B cell (primary cell): ENCODE data around the gene ATP1B2. TPM values are rescaled to one million over a fixed set of nuclear protein-coding genes. Genes with fewer than 3 reads are reported as not detected.

Source experiments
- ATAC-seq: fragments of 200-7000 bp; cut with Tn5 transposase; one replicate; pipeline ENCODE4 v1.10.0; 2021; ENCODE audit warnings: low read depth, mild to moderate bottlenecking, moderate number of reproducible peaks, moderate library complexity
- CTCF ChIA-PET: fragments of 350-600 bp; sonication (Branson Sonifier 250); formaldehyde crosslinking; loops from one replicate; lab custom pipeline; 2021; ENCODE audit warnings: antibody characterized with exemption, inconsistent platforms; lab: Charles Lee
- POLR2A ChIA-PET: fragments of 350-600 bp; sonication (Branson Sonifier 250); formaldehyde crosslinking; loops from one replicate; lab custom pipeline; 2021; ENCODE audit warnings: antibody characterized with exemption; lab: Charles Lee
- DNase-seq: peaks from one replicate; pipeline ENCODE4 v3.0.0; 2013
- H2AFZ ChIP-seq: 2 replicates; pipeline ENCODE4 v1.6.1; 2012; ENCODE audit warnings: mild to moderate bottlenecking, low read depth, low read length; ENCODE audit not compliant: insufficient read depth, poor library complexity, severe bottlenecking
- H3K27ac ChIP-seq, 2 donors: 1 replicate in 1 of 2; 2 replicates in 1 of 2; pipeline ENCODE4 v1.5.1; 2012 to 2013; ENCODE audit warnings: low read length in 2 of 2, mild to moderate bottlenecking in 2 of 2, moderate library complexity in 1 of 2
- H3K27me3 ChIP-seq, 4 experiments: fragments of 200-600 bp in 1 of 4; sonication (generic) in 1 of 4; replicated peaks in 1 of 4; 1 replicate in 2 of 4; 2 replicates in 2 of 4; pipeline versions ENCODE4 v1.6.1 to v1.7.0; 2013 to 2016; ENCODE audit warnings: low read length in 3 of 4, mild to moderate bottlenecking in 2 of 4, mixed read lengths in 1 of 4, moderate library complexity in 1 of 4; ENCODE audit not compliant: insufficient read depth in 4 of 4, control insufficient read depth in 3 of 4; ENCODE audit errors: control extremely low read depth in 1 of 4
- H3K36me3 ChIP-seq, 2 experiments: replicated peaks in 1 of 2; 1 replicate in 1 of 2; 2 replicates in 1 of 2; pipeline versions ENCODE4 v1.6.1 to v1.7.1; 2013; ENCODE audit warnings: low read length in 1 of 2; ENCODE audit not compliant: insufficient read depth in 2 of 2, control insufficient read depth in 1 of 2; ENCODE audit errors: control extremely low read depth in 1 of 2, extremely low read depth in 1 of 2
- H3K4me1 ChIP-seq, 2 donors: fragments of 200-600 bp in 1 of 2; sonication (generic) in 1 of 2; 1 replicate in 1 of 2; 2 replicates in 1 of 2; pipeline versions ENCODE4 v1.5.1 to v1.6.1; 2013 to 2017; ENCODE audit warnings: low read length in 2 of 2; ENCODE audit not compliant: control insufficient read depth in 2 of 2, insufficient read depth in 2 of 2
- H3K4me2 ChIP-seq: replicated peaks from 2 replicates; pipeline ENCODE3; 2012; ENCODE audit warnings: mild to moderate bottlenecking, low read depth, low read length; ENCODE audit not compliant: poor library complexity, severe bottlenecking
- H3K4me3 ChIP-seq, 5 experiments: fragments of 200-600 bp in 1 of 5; sonication (generic) in 1 of 5; 1 replicate in 3 of 5; 2 replicates in 2 of 5; pipeline versions ENCODE4 v1.5.1 to v1.7.0; 2011 to 2016; ENCODE audit warnings: low read length in 4 of 5, mild to moderate bottlenecking in 4 of 5, low read depth in 2 of 5, control low read depth in 1 of 5, moderate library complexity in 1 of 5; ENCODE audit not compliant: insufficient read depth in 1 of 5; ENCODE audit errors: control extremely low read depth in 1 of 5, extremely low read depth in 1 of 5
- H3K79me2 ChIP-seq: fragments of 200-600 bp; sonication (generic); one replicate; pipeline ENCODE4 v1.6.0; 2016; ENCODE audit warnings: low read length; ENCODE audit not compliant: control insufficient read depth, insufficient read depth
- H3K9ac ChIP-seq: fragments of 200-600 bp; sonication (generic); 2 replicates; pipeline ENCODE4 v1.6.1; 2017; ENCODE audit warnings: mild to moderate bottlenecking, low read length, moderate library complexity
- H3K9me3 ChIP-seq, 3 donors: one replicate each; pipeline versions ENCODE4 v1.6.1 to v1.7.1; 2013; ENCODE audit warnings: low read length in 2 of 3; ENCODE audit not compliant: control insufficient read depth in 2 of 3, insufficient read depth in 1 of 3; ENCODE audit errors: control extremely low read depth in 1 of 3
- H4K20me1 ChIP-seq: 2 replicates; pipeline ENCODE4 v1.6.0; 2012; ENCODE audit warnings: mild to moderate bottlenecking, low read length; ENCODE audit not compliant: insufficient read depth, control insufficient read depth, poor library complexity, severe bottlenecking
- H3K27ac Mint-ChIP-seq: one replicate; pipeline ENCODE4 v1.8.0; 2021; ENCODE audit warnings: mixed read lengths
- H3K27me3 Mint-ChIP-seq: one replicate; pipeline ENCODE4 v1.8.0; 2021; ENCODE audit warnings: mixed read lengths
- H3K4me1 Mint-ChIP-seq: one replicate; pipeline ENCODE4 v1.8.0; 2021; ENCODE audit warnings: mixed read lengths
- H3K4me3 Mint-ChIP-seq: one replicate; pipeline ENCODE4 v1.8.0; 2021; ENCODE audit warnings: mixed read lengths
- H3K9me3 Mint-ChIP-seq: one replicate; pipeline ENCODE4 v1.8.0; 2022; ENCODE audit warnings: mixed read lengths; ENCODE audit not compliant: insufficient read depth
- CTCF ChIP-seq: fragments of 200-600 bp; IDR thresholded peaks from one replicate; pipeline ENCODE4 v1.8.0; 2022; ENCODE audit warnings: antibody characterized with exemption, mild to moderate bottlenecking
- EZH2 ChIP-seq: IDR thresholded peaks from 2 replicates; pipeline ENCODE4 v1.6.1; 2012; ENCODE audit warnings: borderline replicate concordance, low read depth, mild to moderate bottlenecking, moderate library complexity, low read length; ENCODE audit not compliant: insufficient read depth, poor library complexity, severe bottlenecking
- WGBS: methylation state at CpG from one replicate; pipeline ENCODE4 v1.1.5; 2013; ENCODE audit warnings: missing lambda C conversion rate; ENCODE audit not compliant: insufficient coverage; 5-methylcytosine and 5-hydroxymethylcytosine counted together
- intact Hi-C: fragments of 100-400 bp; cut with micrococcal nuclease; formaldehyde crosslinking; loops from one replicate; pipeline ENCODE4 v1.10.0; 2022
- polyA plus RNA-seq: library from polyadenylated mRNA; depleted of rRNA; stranded (reverse); fragments of >200 nt; gene quantifications from 2 replicates; pipeline ENCODE4 v1.2.3, GENCODE V29; 2012
- total RNA-seq, 2 donors: library from RNA; stranded (reverse); fragments of 120-200 nt in 1 of 2; gene quantifications; 1 replicate in 1 of 2; 2 replicates in 1 of 2; pipeline versions ENCODE4 v1.2.3 to v1.2.4, GENCODE V29; 2013 to 2022

The ATP1B2 gene
- total and polyA plus RNA-seq, 2 donors (not counting 1 experiment from before 2014, with no cell fraction given), result 0.39 TPM; not detected in 1

- no peak for DNase-seq
- no peaks in the 10 kb centered on the region for H3K36me3 ChIP-seq
- no peaks in the 10 kb centered on the region for H4K20me1 ChIP-seq
- Mint-ChIP-seq H3K4me3 (no peak overlapping the region), H3K9me3 (no peaks in the 10 kb centered on the region), H3K27me3 (peaks cover 12% of the 10 kb centered on the region), H3K27ac (no peak overlapping the region), H3K4me1 (peaks cover 6% of the 10 kb centered on the region)
- H3K4me3 ChIP-seq, result no peak overlapping the region
- no peak for ATAC-seq
- ChIA-PET POLR2A (no interaction called here), CTCF (no interaction called here)
- no peaks in the 10 kb centered on the region for H3K9me3 ChIP-seq
- no peak overlapping the region for H3K27ac ChIP-seq
- H3K79me2 ChIP-seq, result no peaks in the 10 kb centered on the region
- H3K4me2 ChIP-seq, result no peak overlapping the region
- peaks cover under 1 to 8% of the 10 kb centered on the region in 2 donors for H3K4me1 ChIP-seq
- WGBS, result 57% methylated on average over 3 of the region's 4 CpGs
- TF ChIP-seq CTCF, result no peak
- no peak for TF ChIP-seq EZH2
- no peak overlapping the region for H2AFZ ChIP-seq
- peaks cover 0 to 19% (median 6%) of the 10 kb centered on the region in 4 experiments for H3K27me3 ChIP-seq
- intact Hi-C loops, result no loop called here
- no peak overlapping the region for H3K9ac ChIP-seq
These were observed 6.0 kb upstream of the ATP1B2 start for GRCh38 chr17:7644775-7645174.

- H3K9me3 ChIP-seq, result peaks cover 0 to 6% (median 0%) of the 10 kb centered on the region in 3 donors
- no peak for ATAC-seq
- H3K9me3 Mint-ChIP-seq, result no peaks in the 10 kb centered on the region
- no peaks in the 10 kb centered on the region for H4K20me1 ChIP-seq
- ChIA-PET POLR2A (no interaction called here), CTCF (interaction anchor here (0.7 to 1.7 kb wide), 3 partner anchors 15 to 133 kb away, joined by 3 to 4 read pairs (median 3); no protein-coding TSS in a partner anchor)
- H3K27ac Mint-ChIP-seq, result no peak overlapping the region
- no peak overlapping the region for H3K9ac ChIP-seq
- peaks cover 20% of the 10 kb centered on the region for H3K4me1 Mint-ChIP-seq
- intact Hi-C loops, result no loop called here
- no peak overlapping the region for H3K4me3 Mint-ChIP-seq
- TF ChIP-seq EZH2, result no peak
- TF ChIP-seq CTCF, result no peak
- H2AFZ ChIP-seq, result no peak overlapping the region
- DNase-seq, result no peak
- no peak overlapping the region for H3K4me3 ChIP-seq
- peaks cover 0 to 34% (median 17%) of the 10 kb centered on the region in 4 experiments for H3K27me3 ChIP-seq
- peaks cover 26% of the 10 kb centered on the region for H3K27me3 Mint-ChIP-seq
- H3K36me3 ChIP-seq, result no peaks in the 10 kb centered on the region
- peaks cover 15 to 24% of the 10 kb centered on the region in 2 donors for H3K4me1 ChIP-seq
- WGBS, result 95% methylated on average over 8 of the region's 9 CpGs
- no peak overlapping the region for H3K27ac ChIP-seq
- no peaks in the 10 kb centered on the region for H3K79me2 ChIP-seq
- no peak overlapping the region for H3K4me2 ChIP-seq
These were observed 4.3 kb upstream of the ATP1B2 start for GRCh38 chr17:7646457-7646856.
